SK-N-SH (cell line): Measurements from ENCODE around the gene SWAP70. TPM values are rescaled to one million over a fixed set of nuclear protein-coding genes. Genes with fewer than 3 reads are reported as not detected.

Source experiments
- CTCF ChIA-PET: fragments of 300-600, 350-600 bp; formaldehyde crosslinking; extraction: SDS; loops from one replicate; lab custom pipeline; 2021; lab: Yijun Ruan, JAX
- POLR2A ChIA-PET: fragments of 350-600 bp; sonication (Branson Sonifier 250); formaldehyde crosslinking; extraction: SDS; loops from one replicate; lab custom pipeline; 2020; ENCODE audit warnings: antibody characterized with exemption, inconsistent platforms; lab: Yijun Ruan, JAX
- DNase-seq: peaks from one replicate; pipeline ENCODE4 v3.0.0; 2012
- H2AFZ ChIP-seq: fragments of 200-600 bp; sonication (generic); 2 replicates; pipeline ENCODE4 v1.8.1; 2016; ENCODE audit warnings: antibody characterized with exemption, mild to moderate bottlenecking, low read depth
- H3F3A ChIP-seq: fragments of 200-600 bp; sonication (generic); replicated peaks from 2 replicates; pipeline ENCODE3; 2016; ENCODE audit warnings: antibody characterized with exemption, mild to moderate bottlenecking; ENCODE audit not compliant: insufficient read depth
- H3K27ac ChIP-seq, 2 experiments: fragments of 200-500 bp in 1 of 2; fragments of 200-600 bp in 1 of 2; sonication (Bioruptor generic) in 1 of 2; sonication (generic), shearing (Covaris generic) in 1 of 2; 2 replicates each; pipeline versions ENCODE4 v1.5.1 to v1.6.1; 2014 to 2016; ENCODE audit warnings: low read depth in 2 of 2, inconsistent platforms in 1 of 2, low read length in 1 of 2, mild to moderate bottlenecking in 1 of 2, mixed read lengths in 1 of 2
- H3K27me3 ChIP-seq: fragments of 200-600 bp; sonication (generic), shearing (Covaris generic); 2 replicates; pipeline ENCODE4 v1.6.1; 2016; ENCODE audit warnings: mixed run types; ENCODE audit not compliant: insufficient read depth
- H3K36me3 ChIP-seq, 2 experiments: fragments of 200-500 bp in 1 of 2; fragments of 200-600 bp in 1 of 2; sonication (Bioruptor generic) in 1 of 2; sonication (generic) in 1 of 2; replicated peaks in 1 of 2; 2 replicates each; pipeline versions ENCODE3 to v1.5.1; 2014 to 2016; ENCODE audit warnings: low read length in 1 of 2, mild to moderate bottlenecking in 1 of 2; ENCODE audit not compliant: insufficient read depth in 2 of 2, control insufficient read depth in 1 of 2
- H3K4me1 ChIP-seq, 2 experiments: fragments of 200-500 bp in 1 of 2; fragments of 200-600 bp in 1 of 2; sonication (Bioruptor generic) in 1 of 2; sonication (generic), shearing (Covaris generic) in 1 of 2; 2 replicates each; pipeline versions ENCODE4 v1.5.1 to v1.6.1; 2014 to 2016; ENCODE audit warnings: low read depth in 1 of 2, low read length in 1 of 2, mixed run types in 1 of 2; ENCODE audit not compliant: insufficient read depth in 2 of 2, control insufficient read depth in 1 of 2
- H3K4me2 ChIP-seq: fragments of 200-600 bp; sonication (generic), shearing (Covaris generic); 2 replicates; pipeline ENCODE4 v1.6.1; 2017; ENCODE audit warnings: mixed run types
- H3K4me3 ChIP-seq, 2 experiments: fragments of 200-500 bp in 1 of 2; fragments of 200-600 bp in 1 of 2; sonication (Bioruptor generic) in 1 of 2; sonication (generic), shearing (Covaris generic) in 1 of 2; 2 replicates each; pipeline versions ENCODE4 v1.5.1 to v1.8.1; 2014 to 2016; ENCODE audit warnings: low read depth in 2 of 2, inconsistent platforms in 1 of 2, low read length in 1 of 2, mild to moderate bottlenecking in 1 of 2, mixed read lengths in 1 of 2, moderate library complexity in 1 of 2
- H3K79me2 ChIP-seq: fragments of 200-600 bp; sonication (generic); 2 replicates; pipeline ENCODE4 v1.8.1; 2017; ENCODE audit warnings: mild to moderate bottlenecking; ENCODE audit not compliant: insufficient read depth
- H3K9ac ChIP-seq: fragments of 200-600 bp; sonication (generic); 2 replicates; pipeline ENCODE4 v1.6.1; 2017; ENCODE audit warnings: mixed run types
- H3K9me2 ChIP-seq: fragments of 200-600 bp; sonication (generic); 2 replicates; pipeline ENCODE4 v1.6.1; 2017; ENCODE audit warnings: mixed run types
- H3K9me3 ChIP-seq: fragments of 200-600 bp; sonication (generic); 2 replicates; pipeline ENCODE4 v1.6.1; 2017; ENCODE audit warnings: mixed run types, mild to moderate bottlenecking, moderate library complexity
- H4K20me1 ChIP-seq: fragments of 200-600 bp; sonication (generic); 2 replicates; pipeline ENCODE4 v1.6.1; 2017; ENCODE audit warnings: mild to moderate bottlenecking, mixed run types; ENCODE audit not compliant: insufficient read depth
- CHD2 ChIP-seq: fragments of 150-350 bp; IDR thresholded peaks from 2 replicates; pipeline ENCODE4 v1.6.1; 2018; ENCODE audit warnings: low read length; ENCODE audit not compliant: partially characterized antibody
- EP300 ChIP-seq, 2 experiments: IDR thresholded peaks; 2 replicates each; pipeline versions ENCODE4 v1.4.0 to v1.6.1; 2012; ENCODE audit warnings: borderline replicate concordance in 1 of 2, low read depth in 1 of 2, low read length in 1 of 2
- EZH2phosphoT487 ChIP-seq: fragments of 200-600 bp; sonication (generic); IDR thresholded peaks from 2 replicates; pipeline ENCODE4 v1.6.1; 2017; ENCODE audit warnings: low read depth, mixed run types, mild to moderate bottlenecking, antibody characterized with exemption, moderate library complexity, borderline replicate concordance
- FOSL2 ChIP-seq: IDR thresholded peaks from 2 replicates; pipeline ENCODE4 v1.4.0; 2012; ENCODE audit warnings: low read depth, mild to moderate bottlenecking, moderate library complexity, borderline replicate concordance
- FOXJ3 ChIP-seq: sonication (generic); formaldehyde crosslinking; IDR thresholded peaks from 2 replicates; pipeline ENCODE4 v1.5.1; 2020; ENCODE audit warnings: mild to moderate bottlenecking, missing genetic modification reagents
- FOXM1 ChIP-seq: IDR thresholded peaks from 2 replicates; pipeline ENCODE4 v1.4.0; 2012; ENCODE audit warnings: low read depth, mild to moderate bottlenecking
- NFIC ChIP-seq: IDR thresholded peaks from 2 replicates; pipeline ENCODE4 v1.4.0; 2012; ENCODE audit warnings: borderline replicate concordance
- POLR2AphosphoS5 ChIP-seq: IDR thresholded peaks from 2 replicates; pipeline ENCODE4 v1.6.1; 2012; ENCODE audit warnings: low read depth, low read length
- RAD21 ChIP-seq: IDR thresholded peaks from 2 replicates; pipeline ENCODE4 v1.6.1; 2012; ENCODE audit warnings: mild to moderate bottlenecking, low read length
- RFX5 ChIP-seq: IDR thresholded peaks from 2 replicates; pipeline ENCODE4 v1.6.1; 2012; ENCODE audit warnings: mild to moderate bottlenecking, improper control_type of control experiment, low read length
- RXRA ChIP-seq: IDR thresholded peaks from 2 replicates; pipeline ENCODE4 v1.4.0; 2012; ENCODE audit warnings: low read depth, mild to moderate bottlenecking, borderline replicate concordance
- SIN3A ChIP-seq: IDR thresholded peaks from 2 replicates; pipeline ENCODE4 v1.6.1; 2012; ENCODE audit warnings: low read depth, mild to moderate bottlenecking, low read length, moderate library complexity, borderline replicate concordance
- SMC3 ChIP-seq: IDR thresholded peaks from 2 replicates; pipeline ENCODE4 v1.6.1; 2012; ENCODE audit warnings: low read depth, low read length, improper control_type of control experiment
- TCF12 ChIP-seq: IDR thresholded peaks from 2 replicates; pipeline ENCODE4 v1.4.0; 2012
- YY1 ChIP-seq: IDR thresholded peaks from 2 replicates; pipeline ENCODE4 v1.4.0; 2012; ENCODE audit warnings: low read depth, mild to moderate bottlenecking
- WGBS: methylation state at CpG from one replicate; pipeline ENCODE4 v1.1.6; 2017; ENCODE audit warnings: low lambda C conversion rate; 5-methylcytosine and 5-hydroxymethylcytosine counted together
- polyA plus RNA-seq, 3 experiments: library from polyadenylated mRNA; depleted of rRNA; stranded (reverse); fragments of >200 nt; gene quantifications; 2 replicates each; pipeline ENCODE4 v1.2.3, GENCODE V29; 2012
- TF ChIP-seq, protein P1 (sequence below): IDR thresholded peaks from 2 replicates; pipeline ENCODE4; 2012
- TF ChIP-seq, protein P2 (sequence below): IDR thresholded peaks from 2 replicates; pipeline ENCODE4 v1.4.0; 2012; ENCODE audit warnings: low read depth
- TF ChIP-seq, protein P3 (sequence below): fragments of 150-350 bp; IDR thresholded peaks from 2 replicates; pipeline ENCODE4 v1.6.1; 2017; ENCODE audit warnings: antibody characterized with exemption, low read length, low read depth, borderline replicate concordance

SWAP70 gene
- polyA plus RNA-seq, 1 of the 3 experiments (the other 2 are of a cell fraction), result 10.6 TPM

DNA sequence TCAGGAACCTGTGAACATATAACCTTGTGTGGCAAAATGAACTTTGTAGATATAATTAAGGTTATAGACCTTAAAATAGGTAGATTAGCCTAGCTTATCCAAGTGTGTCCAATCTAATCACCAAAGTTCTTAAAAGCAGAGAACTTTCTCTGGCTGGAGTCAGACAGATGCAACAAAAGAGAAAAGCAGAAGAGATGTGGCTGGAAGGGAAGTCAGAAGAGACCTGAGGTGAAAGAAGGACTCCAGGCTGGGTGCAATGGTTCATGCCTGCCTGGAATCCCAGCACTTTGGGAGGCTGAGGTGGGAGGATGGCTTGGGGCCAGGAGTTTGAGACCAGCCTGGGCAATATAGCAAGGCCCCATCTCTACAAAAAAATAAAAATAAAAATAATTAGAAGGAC, 39.4 kb upstream of the SWAP70 start (continued):
- TF ChIP-seq, protein P1, sequence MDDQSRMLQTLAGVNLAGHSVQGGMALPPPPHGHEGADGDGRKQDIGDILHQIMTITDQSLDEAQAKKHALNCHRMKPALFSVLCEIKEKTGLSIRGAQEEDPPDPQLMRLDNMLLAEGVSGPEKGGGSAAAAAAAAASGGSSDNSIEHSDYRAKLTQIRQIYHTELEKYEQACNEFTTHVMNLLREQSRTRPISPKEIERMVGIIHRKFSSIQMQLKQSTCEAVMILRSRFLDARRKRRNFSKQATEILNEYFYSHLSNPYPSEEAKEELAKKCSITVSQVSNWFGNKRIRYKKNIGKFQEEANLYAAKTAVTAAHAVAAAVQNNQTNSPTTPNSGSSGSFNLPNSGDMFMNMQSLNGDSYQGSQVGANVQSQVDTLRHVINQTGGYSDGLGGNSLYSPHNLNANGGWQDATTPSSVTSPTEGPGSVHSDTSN, result no peak
- TF ChIP-seq CHD2 (no peak), RAD21 (no peak), POLR2AphosphoS5 (no peak)
- TF ChIP-seq, all 33 proteins: peak for 0

DNA sequence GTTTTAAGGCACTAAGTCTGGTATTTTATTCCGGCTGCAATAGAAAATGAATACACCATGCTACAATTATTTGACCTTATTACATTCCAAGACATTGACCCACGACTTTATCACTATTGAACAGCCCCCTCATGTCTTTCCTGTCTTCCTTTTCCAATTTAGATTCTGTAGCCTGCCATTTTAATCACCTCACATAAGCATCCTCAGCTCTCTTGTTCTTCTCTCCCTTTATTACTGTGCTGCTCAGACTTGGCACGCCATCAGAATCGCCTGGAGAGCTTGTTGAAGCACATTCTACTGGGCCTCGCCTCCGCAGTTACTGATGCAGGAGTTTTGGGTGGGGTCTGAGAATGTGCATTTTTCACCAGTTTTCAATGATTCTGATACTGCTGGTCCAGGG, 38.7 kb upstream of the SWAP70 start:
- CTCF ChIA-PET, result interaction anchor here (2.3 kb wide), 1 partner anchor 12 kb away, joined by 6 read pairs; no protein-coding TSS in a partner anchor
- Histone ChIP-seq H3K4me2 (no peak overlapping the region), H3K4me1 (no peaks in the 10 kb centered on the region), H3K36me3 (no peaks in the 10 kb centered on the region), H3K4me3 (no peak overlapping the region), H2AFZ (no peak overlapping the region), H3F3A (peaks cover 4% of the 10 kb centered on the region), H3K79me2 (no peaks in the 10 kb centered on the region), H3K27me3 (no peaks in the 10 kb centered on the region), H3K9me2 (no peaks in the 10 kb centered on the region), H3K9me3 (no peaks in the 10 kb centered on the region), H3K27ac (no peak overlapping the region), H3K9ac (no peak overlapping the region), H4K20me1 (no peaks in the 10 kb centered on the region)
- 85% methylated on average over 6 of the region's 6 CpGs for WGBS
- no peak for TF ChIP-seq TCF12
- TF ChIP-seq, protein P2, sequence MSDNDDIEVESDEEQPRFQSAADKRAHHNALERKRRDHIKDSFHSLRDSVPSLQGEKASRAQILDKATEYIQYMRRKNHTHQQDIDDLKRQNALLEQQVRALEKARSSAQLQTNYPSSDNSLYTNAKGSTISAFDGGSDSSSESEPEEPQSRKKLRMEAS, result no peak
- no peak for TF ChIP-seq CHD2
- TF ChIP-seq RXRA, result no peak
- no peak for TF ChIP-seq FOSL2
- no peak for TF ChIP-seq FOXM1
- TF ChIP-seq YY1, result no peak
- no peak for TF ChIP-seq RFX5
- TF ChIP-seq RAD21, result no peak
- TF ChIP-seq, protein P3, sequence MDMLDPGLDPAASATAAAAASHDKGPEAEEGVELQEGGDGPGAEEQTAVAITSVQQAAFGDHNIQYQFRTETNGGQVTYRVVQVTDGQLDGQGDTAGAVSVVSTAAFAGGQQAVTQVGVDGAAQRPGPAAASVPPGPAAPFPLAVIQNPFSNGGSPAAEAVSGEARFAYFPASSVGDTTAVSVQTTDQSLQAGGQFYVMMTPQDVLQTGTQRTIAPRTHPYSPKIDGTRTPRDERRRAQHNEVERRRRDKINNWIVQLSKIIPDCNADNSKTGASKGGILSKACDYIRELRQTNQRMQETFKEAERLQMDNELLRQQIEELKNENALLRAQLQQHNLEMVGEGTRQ, result no peak
- TF ChIP-seq SMC3, result no peak
- no peak for TF ChIP-seq NFIC
- POLR2A ChIA-PET, result no interaction called here
- no peak for DNase-seq

DNA sequence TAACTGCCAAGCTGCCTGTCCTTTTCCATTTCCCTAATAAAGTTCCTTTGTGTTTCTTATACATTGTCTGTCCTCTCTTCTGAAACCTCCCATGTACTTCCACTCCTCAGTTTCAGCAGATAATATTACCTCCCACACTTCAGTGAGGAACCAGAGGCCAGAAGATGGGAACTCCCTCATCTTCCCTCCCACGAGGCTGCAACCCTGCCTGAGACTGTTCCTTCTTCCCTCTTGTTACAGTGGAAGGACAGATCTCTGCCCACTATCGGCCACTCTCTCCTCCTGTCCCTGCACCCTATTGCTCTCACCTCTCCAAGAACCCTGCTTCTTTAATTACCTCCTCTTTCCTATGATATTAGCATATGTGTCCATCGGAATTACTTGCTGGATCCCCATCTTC, 38.1 kb upstream of the SWAP70 start:
- H3K4me3 ChIP-seq, result no peak overlapping the region
- H3K4me2 ChIP-seq, result no peak overlapping the region
- H3K4me1 ChIP-seq, result no peaks in the 10 kb centered on the region
- DNase-seq, result no peak
- no peaks in the 10 kb centered on the region for H3K36me3 ChIP-seq
- H3K79me2 ChIP-seq, result no peaks in the 10 kb centered on the region
- H4K20me1 ChIP-seq, result no peaks in the 10 kb centered on the region
- H3K9me2 ChIP-seq, result no peaks in the 10 kb centered on the region
- POLR2A ChIA-PET, result no interaction called here
- H2AFZ ChIP-seq, result no peak overlapping the region
- H3K9ac ChIP-seq, result no peak overlapping the region
- TF ChIP-seq YY1 (no peak), EP300 (IDR thresholded peaks at IDR 0.05; ENCODE audit: borderline replicate concordance in 1 of 2, low read depth in 1 of 2, low read length in 1 of 2) (no peak), NFIC (no peak), FOSL2 (no peak), SIN3A (no peak), FOXJ3 (CRISPR knock-in tag) (no peak), EZH2phosphoT487 (no peak), RFX5 (no peak)
- TF ChIP-seq, protein P2, result no peak
- TF ChIP-seq, all 33 proteins: peak for 0
- no peaks in the 10 kb centered on the region for H3K27me3 ChIP-seq
- H3F3A ChIP-seq, result peaks cover 4% of the 10 kb centered on the region
- 67% methylated on average over 3 of the region's 3 CpGs for WGBS
- CTCF ChIA-PET, result interaction anchor here (2.3 kb wide), 1 partner anchor 13 kb away, joined by 6 read pairs; no protein-coding TSS in a partner anchor
- H3K9me3 ChIP-seq, result no peaks in the 10 kb centered on the region
- H3K27ac ChIP-seq, result no peak overlapping the region
